Purkinje cell (primary cell): Measurements from ENCODE around the gene KL. TPM values are rescaled to one million over a fixed set of nuclear protein-coding genes. Genes with fewer than 3 reads are reported as not detected.

ENCODE experiments used
- polyA plus RNA-seq: library from polyadenylated mRNA; unstranded; fragments of >200 nt; fragmentation: Nextera tagmentation; gene quantifications from 2 replicates; pipeline ENCODE4 v1.2.1, GENCODE V29; 2014

KL gene
- 0.69 and 1.4 TPM in 2 replicates for polyA plus RNA-seq

DNA sequence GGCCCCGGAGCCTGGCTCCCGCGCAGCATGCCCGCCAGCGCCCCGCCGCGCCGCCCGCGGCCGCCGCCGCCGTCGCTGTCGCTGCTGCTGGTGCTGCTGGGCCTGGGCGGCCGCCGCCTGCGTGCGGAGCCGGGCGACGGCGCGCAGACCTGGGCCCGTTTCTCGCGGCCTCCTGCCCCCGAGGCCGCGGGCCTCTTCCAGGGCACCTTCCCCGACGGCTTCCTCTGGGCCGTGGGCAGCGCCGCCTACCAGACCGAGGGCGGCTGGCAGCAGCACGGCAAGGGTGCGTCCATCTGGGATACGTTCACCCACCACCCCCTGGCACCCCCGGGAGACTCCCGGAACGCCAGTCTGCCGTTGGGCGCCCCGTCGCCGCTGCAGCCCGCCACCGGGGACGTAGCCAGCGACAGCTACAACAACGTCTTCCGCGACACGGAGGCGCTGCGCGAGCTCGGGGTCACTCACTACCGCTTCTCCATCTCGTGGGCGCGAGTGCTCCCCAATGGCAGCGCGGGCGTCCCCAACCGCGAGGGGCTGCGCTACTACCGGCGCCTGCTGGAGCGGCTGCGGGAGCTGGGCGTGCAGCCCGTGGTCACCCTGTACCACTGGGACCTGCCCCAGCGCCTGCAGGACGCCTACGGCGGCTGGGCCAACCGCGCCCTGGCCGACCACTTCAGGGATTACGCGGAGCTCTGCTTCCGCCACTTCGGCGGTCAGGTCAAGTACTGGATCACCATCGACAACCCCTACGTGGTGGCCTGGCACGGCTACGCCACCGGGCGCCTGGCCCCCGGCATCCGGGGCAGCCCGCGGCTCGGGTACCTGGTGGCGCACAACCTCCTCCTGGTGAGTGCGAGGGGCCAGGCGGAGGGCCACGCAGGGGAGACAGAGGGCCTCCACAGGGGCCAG is at the start of gene KL:
KL (plus strand) TSS at position 10 of the 909 bp plus-strand sequence; CDS start at position 28, 18 bp downstream.

